ENCODE measurements around the gene MYO1A. TPM values are rescaled to one million over a fixed set of nuclear protein-coding genes. Genes with fewer than 3 reads are reported as not detected.

Gene MYO1A
- total RNA-seq, 2 experiments from 2014 or later, result 0.19 to 0.47 TPM

GRCh38 chr12:57088354-57089270 lies 38.7 kb upstream of the MYO1A start, which contains the start of gene NAB2:
TSS of gene NAB2 (plus strand) at chr12:57089114. CDS start at chr12:57089272, 158 bp downstream.
- no peaks in the 10 kb centered on the region for H3K9me2 ChIP-seq (ENCODE audit: insufficient read depth, low read length)
- H3K4me1 ChIP-seq (ENCODE audit: insufficient read depth, low read length, poor library complexity, severe bottlenecking), result peaks cover 42% of the 10 kb centered on the region
- H3K79me2 ChIP-seq (ENCODE audit: insufficient read depth, low read depth, low read length), result no peaks in the 10 kb centered on the region
- H3K4me3 ChIP-seq (ENCODE audit: low read depth, low read length, poor library complexity, severe bottlenecking), result peak within 1 kb of the TSS; percentile 80
- ChIA-PET POLR2A (interaction anchor here (0.9 to 2.3 kb wide), 4 partner anchors 8 to 23 kb away, joined by 4 to 9 read pairs (median 6); partner anchors contain the start of genes NEMP1 and STAT6), CTCF (ENCODE audit: unreplicated experiment) (interaction anchor here (0.6 to 1.3 kb wide), 3 partner anchors 15 to 18 kb away, joined by 3 read pairs; no protein-coding TSS in a partner anchor)
- no TSS peak for BruUV-seq (replicated peaks)
- no peaks in the 10 kb centered on the region for H4K20me1 ChIP-seq (ENCODE audit: insufficient read depth, low read length)
- no peak for TF ChIP-seq EZH2phosphoT487 (IDR thresholded peaks at IDR 0.05; ENCODE audit: borderline replicate concordance, low read depth, low read length)
- TF ChIP-seq CTCF (conservative IDR thresholded peaks at IDR 0.05; ENCODE audit: low read length), result no peak
- intact Hi-C loops (cut with micrococcal nuclease; ENCODE audit: unreplicated experiment), result loop anchor here (1.0 to 5.0 kb wide), 3 partner anchors 24 to 711 kb away; partner anchors contain the start of gene PTGES3
- peak; percentile 96 for DNase-seq (ENCODE audit: low spot score)
- peak within 1 kb of the TSS; percentile 96 for H2AFZ ChIP-seq (ENCODE audit: low read length)
- no peaks in the 10 kb centered on the region for H3K9me3 ChIP-seq (ENCODE audit: low read length)
- peaks cover 15% of the 10 kb centered on the region; the same call in 1 of the 2 replicates for H3K36me3 ChIP-seq (ENCODE audit: insufficient read depth, low read length)
- peak within 1 kb of the TSS; percentile 96 for H3K4me2 ChIP-seq (ENCODE audit: low read length)
- peak within 1 kb of the TSS; percentile 88 for H3K27ac ChIP-seq (ENCODE audit: low read depth, low read length, poor library complexity, severe bottlenecking)

DNA sequence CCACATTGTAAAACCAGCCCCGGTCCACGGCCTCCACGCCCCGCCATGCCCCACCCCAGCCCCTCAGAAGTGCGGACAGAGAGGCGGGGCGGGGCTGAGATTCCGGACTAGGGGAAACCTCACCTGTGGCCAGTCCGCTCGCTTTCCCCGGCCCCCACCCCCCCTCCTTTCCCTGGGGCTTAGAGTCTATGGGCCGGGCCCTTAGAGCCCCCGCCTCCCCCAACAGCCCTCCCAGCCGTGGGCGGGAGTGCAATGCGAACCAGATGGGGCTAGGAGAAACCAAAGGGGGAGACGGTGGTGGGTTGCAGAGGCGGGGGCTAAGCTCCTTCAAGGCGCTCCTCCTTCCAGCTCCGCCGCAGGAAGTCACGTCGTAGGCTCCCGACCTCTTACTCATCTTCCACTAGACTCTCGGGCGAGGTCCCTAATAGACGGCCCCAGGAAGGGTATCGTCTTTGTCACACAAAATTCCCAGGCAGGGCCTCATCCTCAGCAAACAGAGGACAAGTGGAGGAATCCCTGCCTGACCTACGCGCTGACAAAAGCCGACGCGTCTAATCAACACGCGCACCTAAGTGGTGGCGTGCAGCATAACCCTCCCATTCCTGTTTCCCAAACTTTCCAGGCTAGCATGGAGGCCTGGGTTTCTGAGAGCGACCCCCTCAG lies 37.9 kb upstream of the MYO1A start:
- Histone ChIP-seq H3K27ac (ENCODE audit: low read depth, low read length, poor library complexity, severe bottlenecking) (peak overlapping the region; percentile 88), H2AFZ (ENCODE audit: low read length) (peak overlapping the region; percentile 96), H3K9me3 (ENCODE audit: low read length) (no peaks in the 10 kb centered on the region), H3K79me2 (ENCODE audit: insufficient read depth, low read depth, low read length) (no peaks in the 10 kb centered on the region), H3K9me2 (ENCODE audit: insufficient read depth, low read length) (no peaks in the 10 kb centered on the region), H3K4me1 (ENCODE audit: insufficient read depth, low read length, poor library complexity, severe bottlenecking) (peaks cover 35% of the 10 kb centered on the region), H3K4me3 (ENCODE audit: low read depth, low read length, poor library complexity, severe bottlenecking) (peak overlapping the region; percentile 79), H4K20me1 (ENCODE audit: insufficient read depth, low read length) (no peaks in the 10 kb centered on the region), H3K36me3 (ENCODE audit: insufficient read depth, low read length) (peaks cover 8% of the 10 kb centered on the region; the same call in 1 of the 2 replicates), H3K4me2 (ENCODE audit: low read length) (peak overlapping the region; percentile 96)
- ChIA-PET CTCF (ENCODE audit: unreplicated experiment) (no interaction called here), POLR2A (interaction anchor here (0.6 to 2.3 kb wide), 3 partner anchors 9 to 1263 kb away, joined by 3 to 9 read pairs (median 4); partner anchors contain the start of gene STAT6)
- peak; percentile 77 for DNase-seq (ENCODE audit: low spot score)
- TF ChIP-seq EZH2phosphoT487 (IDR thresholded peaks at IDR 0.05; ENCODE audit: borderline replicate concordance, low read depth, low read length), result no peak
- TF ChIP-seq CTCF (conservative IDR thresholded peaks at IDR 0.05; ENCODE audit: low read length), result no peak
- intact Hi-C loops (cut with micrococcal nuclease; ENCODE audit: unreplicated experiment), result loop anchor here (1.0 to 5.0 kb wide), 5 partner anchors 24 to 711 kb away; partner anchors contain the start of gene PTGES3
- BruUV-seq (replicated peaks), result no TSS peak

Data from OCI-LY7 (cell line).